ENCODE results near the gene DYRK3.

DYRK3 gene

DNA sequence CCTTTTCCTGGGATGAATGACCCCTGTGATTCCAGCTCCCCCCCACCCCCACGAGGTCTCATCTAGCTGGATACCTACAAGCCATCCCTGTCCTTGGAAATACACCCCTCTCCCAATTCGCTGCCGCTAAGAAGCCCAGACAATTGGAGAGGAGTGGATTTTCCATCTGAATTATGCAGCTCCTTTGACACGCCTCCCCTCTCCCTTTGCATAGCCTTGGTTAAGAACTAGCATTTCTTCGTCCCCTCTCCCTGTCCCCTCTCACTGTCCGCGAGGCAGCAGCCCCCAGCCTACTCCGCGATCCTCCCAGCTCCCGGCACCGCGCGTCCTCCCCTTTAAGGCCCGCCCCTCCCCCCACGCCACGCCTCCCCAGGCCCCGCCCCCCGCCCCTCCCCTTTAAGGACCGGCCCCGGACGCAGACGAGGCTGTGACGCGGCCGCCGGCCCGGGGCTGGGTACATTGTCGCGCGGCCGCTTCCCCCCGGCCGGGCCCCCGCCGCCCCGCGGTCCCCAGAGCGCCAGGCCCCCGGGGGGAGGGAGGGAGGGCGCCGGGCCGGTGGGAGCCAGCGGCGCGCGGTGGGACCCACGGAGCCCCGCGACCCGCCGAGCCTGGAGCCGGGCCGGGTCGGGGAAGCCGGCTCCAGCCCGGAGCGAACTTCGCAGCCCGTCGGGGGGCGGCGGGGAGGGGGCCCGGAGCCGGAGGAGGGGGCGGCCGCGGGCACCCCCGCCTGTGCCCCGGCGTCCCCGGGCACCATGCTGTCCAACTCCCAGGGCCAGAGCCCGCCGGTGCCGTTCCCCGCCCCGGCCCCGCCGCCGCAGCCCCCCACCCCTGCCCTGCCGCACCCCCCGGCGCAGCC, 49.4 kb downstream of the DYRK3 start, which contains the start of gene MAPKAPK2:
TSS of gene MAPKAPK2 (plus strand) at position 428 of the 856 bp plus-strand sequence. CDS start at position 753, 325 bp downstream.
- DNase-seq (ENCODE audit: low spot score) (no peak), ATAC-seq (ENCODE audit: low read depth) (peak; percentile 39)
- Histone ChIP-seq H3K27ac (ENCODE audit: poor library complexity, severe bottlenecking) (peak within 1 kb of the TSS; percentile 77), H3K4me1 (ENCODE audit: insufficient read depth, poor library complexity, severe bottlenecking) (peaks cover 18% of the 10 kb centered on the region), H3K36me3 (ENCODE audit: low read depth) (no peaks in the 10 kb centered on the region), H3K4me3 (ENCODE audit: severe bottlenecking) (peak within 1 kb of the TSS; percentile 63), H3K9me3 (ENCODE audit: severe bottlenecking) (no peaks in the 10 kb centered on the region), H3K27me3 (ENCODE audit: insufficient read depth, poor library complexity, severe bottlenecking) (no peaks in the 10 kb centered on the region)
- TF ChIP-seq, protein P1, sequence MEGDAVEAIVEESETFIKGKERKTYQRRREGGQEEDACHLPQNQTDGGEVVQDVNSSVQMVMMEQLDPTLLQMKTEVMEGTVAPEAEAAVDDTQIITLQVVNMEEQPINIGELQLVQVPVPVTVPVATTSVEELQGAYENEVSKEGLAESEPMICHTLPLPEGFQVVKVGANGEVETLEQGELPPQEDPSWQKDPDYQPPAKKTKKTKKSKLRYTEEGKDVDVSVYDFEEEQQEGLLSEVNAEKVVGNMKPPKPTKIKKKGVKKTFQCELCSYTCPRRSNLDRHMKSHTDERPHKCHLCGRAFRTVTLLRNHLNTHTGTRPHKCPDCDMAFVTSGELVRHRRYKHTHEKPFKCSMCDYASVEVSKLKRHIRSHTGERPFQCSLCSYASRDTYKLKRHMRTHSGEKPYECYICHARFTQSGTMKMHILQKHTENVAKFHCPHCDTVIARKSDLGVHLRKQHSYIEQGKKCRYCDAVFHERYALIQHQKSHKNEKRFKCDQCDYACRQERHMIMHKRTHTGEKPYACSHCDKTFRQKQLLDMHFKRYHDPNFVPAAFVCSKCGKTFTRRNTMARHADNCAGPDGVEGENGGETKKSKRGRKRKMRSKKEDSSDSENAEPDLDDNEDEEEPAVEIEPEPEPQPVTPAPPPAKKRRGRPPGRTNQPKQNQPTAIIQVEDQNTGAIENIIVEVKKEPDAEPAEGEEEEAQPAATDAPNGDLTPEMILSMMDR (IDR thresholded peaks at IDR 0.05; ENCODE audit: poor library complexity, severe bottlenecking), result no peak

DNA sequence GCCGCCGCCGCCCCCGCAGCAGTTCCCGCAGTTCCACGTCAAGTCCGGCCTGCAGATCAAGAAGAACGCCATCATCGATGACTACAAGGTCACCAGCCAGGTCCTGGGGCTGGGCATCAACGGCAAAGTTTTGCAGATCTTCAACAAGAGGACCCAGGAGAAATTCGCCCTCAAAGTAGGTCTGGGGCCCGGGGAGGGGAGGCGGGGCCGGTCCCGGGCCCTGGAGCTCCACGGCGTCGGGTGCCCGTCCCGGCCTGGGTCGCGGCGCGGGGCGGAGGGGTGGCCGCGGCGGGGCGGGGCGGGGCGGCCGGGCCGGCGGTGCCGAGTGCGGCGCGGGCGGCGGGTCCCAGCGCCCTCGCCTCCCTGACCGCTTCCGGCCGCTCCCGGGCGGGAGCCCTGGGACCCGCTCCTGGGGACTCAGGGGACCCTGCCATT, 50.0 kb downstream of the DYRK3 start:
- ATAC-seq (ENCODE audit: low read depth), result peak; percentile 44
- TF ChIP-seq, protein P1 (IDR thresholded peaks at IDR 0.05; ENCODE audit: poor library complexity, severe bottlenecking), result no peak
- no peak for DNase-seq (ENCODE audit: low spot score)
- Histone ChIP-seq H3K4me1 (ENCODE audit: insufficient read depth, poor library complexity, severe bottlenecking) (peaks cover 18% of the 10 kb centered on the region), H3K27me3 (ENCODE audit: insufficient read depth, poor library complexity, severe bottlenecking) (no peaks in the 10 kb centered on the region), H3K9me3 (ENCODE audit: severe bottlenecking) (no peaks in the 10 kb centered on the region), H3K36me3 (ENCODE audit: low read depth) (no peaks in the 10 kb centered on the region), H3K4me3 (ENCODE audit: severe bottlenecking) (peak overlapping the region; percentile 63), H3K27ac (ENCODE audit: poor library complexity, severe bottlenecking) (peak overlapping the region; percentile 77)

- H3K36me3 ChIP-seq (ENCODE audit: low read depth), result no peaks in the 10 kb centered on the region
- H3K4me1 ChIP-seq (ENCODE audit: insufficient read depth, poor library complexity, severe bottlenecking), result peaks cover 18% of the 10 kb centered on the region
- H3K9me3 ChIP-seq (ENCODE audit: severe bottlenecking), result no peaks in the 10 kb centered on the region
- ATAC-seq (ENCODE audit: low read depth) (peak; percentile 78), DNase-seq (ENCODE audit: low spot score) (no peak)
- no peaks in the 10 kb centered on the region for H3K27me3 ChIP-seq (ENCODE audit: insufficient read depth, poor library complexity, severe bottlenecking)
- peak overlapping the region; percentile 63 for H3K4me3 ChIP-seq (ENCODE audit: severe bottlenecking)
- H3K27ac ChIP-seq (ENCODE audit: poor library complexity, severe bottlenecking), result peak overlapping the region; percentile 77
- TF ChIP-seq, protein P1 (IDR thresholded peaks at IDR 0.05; ENCODE audit: poor library complexity, severe bottlenecking), result no peak
Measured at GRCh38 chr1:206685769-206686477, 50.6 kb downstream of the DYRK3 start.

GRCh38 chr1:206686478-206687249, 51.3 kb downstream of the DYRK3 start:
- Histone ChIP-seq H3K9me3 (ENCODE audit: severe bottlenecking) (no peaks in the 10 kb centered on the region), H3K4me3 (ENCODE audit: severe bottlenecking) (peak overlapping the region; percentile 63), H3K36me3 (ENCODE audit: low read depth) (no peaks in the 10 kb centered on the region), H3K27ac (ENCODE audit: poor library complexity, severe bottlenecking) (peak overlapping the region; percentile 77), H3K4me1 (ENCODE audit: insufficient read depth, poor library complexity, severe bottlenecking) (peaks cover 18% of the 10 kb centered on the region), H3K27me3 (ENCODE audit: insufficient read depth, poor library complexity, severe bottlenecking) (no peaks in the 10 kb centered on the region)
- TF ChIP-seq, protein P1 (IDR thresholded peaks at IDR 0.05; ENCODE audit: poor library complexity, severe bottlenecking), result no peak
- DNase-seq (ENCODE audit: low spot score) (no peak), ATAC-seq (ENCODE audit: low read depth) (0 out of 3 replicates have a peak, but pooled peaks have one; percentile 2)

All from RWPE2 (cell line).